HL-60 (cell line): Measurements from ENCODE around the gene ACVR2A.

Source experiments
- DNase-seq, 2 experiments: peaks; one replicate each; pipeline ENCODE4 v3.0.0-alpha.2; 2010 to 2020; ENCODE audit warnings: low read depth in 1 of 2, low spot score in 1 of 2
- H3K27ac ChIP-seq: fragments of 250-450 bp; sonication (Bioruptor Pico); replicated peaks from 2 replicates; pipeline ENCODE4 v1.5.1; 2020; ENCODE audit warnings: mild to moderate bottlenecking, moderate library complexity
- H3K27me3 ChIP-seq: fragments of 250-450 bp; sonication (Bioruptor Pico); 2 replicates; pipeline ENCODE4 v1.5.1; 2021; ENCODE audit warnings: mild to moderate bottlenecking, moderate library complexity; ENCODE audit not compliant: insufficient read depth, poor library complexity, severe bottlenecking
- H3K4me3 ChIP-seq: replicated peaks from 2 replicates; pipeline ENCODE4 v1.5.1; 2011; ENCODE audit warnings: mild to moderate bottlenecking, control low read depth, low read length; ENCODE audit not compliant: insufficient read depth
- CTCF ChIP-seq: IDR thresholded peaks from one replicate; pipeline ENCODE4 v1.5.1; 2011; ENCODE audit warnings: low read length, control low read depth, inconsistent platforms; ENCODE audit not compliant: insufficient read depth
- GABPA ChIP-seq: IDR thresholded peaks from 2 replicates; pipeline ENCODE4 v1.6.1; 2012; ENCODE audit warnings: low read depth
- POLR2AphosphoS5 ChIP-seq: IDR thresholded peaks from 2 replicates; pipeline ENCODE4 v1.6.1; 2012; ENCODE audit warnings: low read depth
- SPI1 ChIP-seq: IDR thresholded peaks from 2 replicates; pipeline ENCODE4 v1.6.1; 2012; ENCODE audit warnings: low read depth, mild to moderate bottlenecking, borderline replicate concordance
- TF ChIP-seq, protein P1 (sequence below): IDR thresholded peaks from 2 replicates; pipeline ENCODE4 v1.6.1; 2012; ENCODE audit warnings: low read depth; ENCODE audit not compliant: insufficient replicate concordance

ACVR2A gene

GRCh38 chr2:147810883-147811765 is 33.7 kb upstream of the ACVR2A start:
- Histone ChIP-seq H3K27me3 (no peaks in the 10 kb centered on the region), H3K4me3 (no peak overlapping the region), H3K27ac (no peak overlapping the region)
- no peak for DNase-seq
- no peak for TF ChIP-seq GABPA
- TF ChIP-seq, protein P1, sequence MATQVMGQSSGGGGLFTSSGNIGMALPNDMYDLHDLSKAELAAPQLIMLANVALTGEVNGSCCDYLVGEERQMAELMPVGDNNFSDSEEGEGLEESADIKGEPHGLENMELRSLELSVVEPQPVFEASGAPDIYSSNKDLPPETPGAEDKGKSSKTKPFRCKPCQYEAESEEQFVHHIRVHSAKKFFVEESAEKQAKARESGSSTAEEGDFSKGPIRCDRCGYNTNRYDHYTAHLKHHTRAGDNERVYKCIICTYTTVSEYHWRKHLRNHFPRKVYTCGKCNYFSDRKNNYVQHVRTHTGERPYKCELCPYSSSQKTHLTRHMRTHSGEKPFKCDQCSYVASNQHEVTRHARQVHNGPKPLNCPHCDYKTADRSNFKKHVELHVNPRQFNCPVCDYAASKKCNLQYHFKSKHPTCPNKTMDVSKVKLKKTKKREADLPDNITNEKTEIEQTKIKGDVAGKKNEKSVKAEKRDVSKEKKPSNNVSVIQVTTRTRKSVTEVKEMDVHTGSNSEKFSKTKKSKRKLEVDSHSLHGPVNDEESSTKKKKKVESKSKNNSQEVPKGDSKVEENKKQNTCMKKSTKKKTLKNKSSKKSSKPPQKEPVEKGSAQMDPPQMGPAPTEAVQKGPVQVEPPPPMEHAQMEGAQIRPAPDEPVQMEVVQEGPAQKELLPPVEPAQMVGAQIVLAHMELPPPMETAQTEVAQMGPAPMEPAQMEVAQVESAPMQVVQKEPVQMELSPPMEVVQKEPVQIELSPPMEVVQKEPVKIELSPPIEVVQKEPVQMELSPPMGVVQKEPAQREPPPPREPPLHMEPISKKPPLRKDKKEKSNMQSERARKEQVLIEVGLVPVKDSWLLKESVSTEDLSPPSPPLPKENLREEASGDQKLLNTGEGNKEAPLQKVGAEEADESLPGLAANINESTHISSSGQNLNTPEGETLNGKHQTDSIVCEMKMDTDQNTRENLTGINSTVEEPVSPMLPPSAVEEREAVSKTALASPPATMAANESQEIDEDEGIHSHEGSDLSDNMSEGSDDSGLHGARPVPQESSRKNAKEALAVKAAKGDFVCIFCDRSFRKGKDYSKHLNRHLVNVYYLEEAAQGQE, result no peak
- no peak for TF ChIP-seq CTCF
- no peak for TF ChIP-seq SPI1
- TF ChIP-seq POLR2AphosphoS5, result no peak

- Histone ChIP-seq H3K27ac (no peak overlapping the region), H3K4me3 (no peak overlapping the region), H3K27me3 (no peaks in the 10 kb centered on the region)
- no peak for DNase-seq
- no peak for TF ChIP-seq POLR2AphosphoS5
- no peak for TF ChIP-seq SPI1
- TF ChIP-seq GABPA, result no peak
- TF ChIP-seq CTCF, result no peak
- TF ChIP-seq, protein P1, result no peak
Measured at GRCh38 chr2:147818741-147819140, 26.1 kb upstream of the ACVR2A start.

- H3K27ac ChIP-seq, result no peak overlapping the region
- TF ChIP-seq GABPA (no peak), SPI1 (peak; percentile 55), POLR2AphosphoS5 (no peak)
- no peaks in the 10 kb centered on the region for H3K27me3 ChIP-seq
- H3K4me3 ChIP-seq, result no peak overlapping the region
- DNase-seq, result peak; percentile 5 to 23
Measured at GRCh38 chr2:147824620-147825019, 20.2 kb upstream of the ACVR2A start.

DNA sequence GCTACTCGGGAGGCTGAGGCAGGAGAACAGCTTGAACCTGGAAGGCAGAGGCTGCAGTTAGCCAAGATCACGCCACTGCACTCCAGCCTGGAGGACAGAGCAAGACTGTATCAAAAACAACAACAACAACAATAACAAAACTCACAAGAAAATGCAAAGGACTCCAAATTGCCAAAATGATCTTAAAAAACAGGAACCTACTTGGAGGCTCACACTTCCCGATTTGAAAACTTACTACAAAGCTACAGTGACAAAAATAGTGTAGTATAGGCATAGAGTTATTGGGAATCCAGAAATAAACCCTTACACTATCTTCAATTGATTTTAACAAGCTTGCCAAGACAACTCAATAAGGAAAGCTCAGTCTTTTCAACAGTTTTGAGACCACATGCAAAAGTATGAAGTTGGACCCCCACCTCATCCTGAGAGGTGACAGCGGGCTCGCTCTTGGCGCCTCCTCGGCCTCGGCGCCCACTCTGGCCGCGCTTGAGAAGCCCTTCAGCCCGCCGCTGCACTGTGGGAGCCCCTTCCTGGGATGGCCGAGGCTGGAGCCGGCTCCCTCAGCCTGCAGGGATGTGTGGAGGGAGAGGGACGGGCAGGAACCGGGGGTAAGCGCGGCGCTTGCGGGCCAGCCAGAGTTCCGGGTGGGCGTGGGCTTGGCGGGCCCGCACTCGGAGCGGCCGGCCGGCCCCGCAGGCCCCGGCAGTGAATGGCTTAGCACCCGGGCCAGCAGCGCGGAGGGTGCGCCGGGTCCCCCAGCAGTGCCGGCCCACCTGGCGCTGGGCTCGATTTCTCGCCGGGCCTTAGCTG is 18.3 kb upstream of the ACVR2A start:
- H3K27ac ChIP-seq, result no peak overlapping the region
- H3K4me3 ChIP-seq, result no peak overlapping the region
- no peaks in the 10 kb centered on the region for H3K27me3 ChIP-seq
- TF ChIP-seq CTCF (no peak), POLR2AphosphoS5 (no peak), SPI1 (peak; percentile 62; the same call in 1 of the 2 replicates), GABPA (no peak)
- TF ChIP-seq, protein P1, result no peak
- DNase-seq, result no peak
